ENCODE results near the gene MMRN2.
A peak's percentile ranks its signal among the peaks of the same experiment; 100 is the strongest.
"Not testable (repeated sequence)": the region's sequence is repeated elsewhere in the genome, so short reads cannot be mapped to it uniquely, and the experiment has no call there.

The MMRN2 gene

DNA sequence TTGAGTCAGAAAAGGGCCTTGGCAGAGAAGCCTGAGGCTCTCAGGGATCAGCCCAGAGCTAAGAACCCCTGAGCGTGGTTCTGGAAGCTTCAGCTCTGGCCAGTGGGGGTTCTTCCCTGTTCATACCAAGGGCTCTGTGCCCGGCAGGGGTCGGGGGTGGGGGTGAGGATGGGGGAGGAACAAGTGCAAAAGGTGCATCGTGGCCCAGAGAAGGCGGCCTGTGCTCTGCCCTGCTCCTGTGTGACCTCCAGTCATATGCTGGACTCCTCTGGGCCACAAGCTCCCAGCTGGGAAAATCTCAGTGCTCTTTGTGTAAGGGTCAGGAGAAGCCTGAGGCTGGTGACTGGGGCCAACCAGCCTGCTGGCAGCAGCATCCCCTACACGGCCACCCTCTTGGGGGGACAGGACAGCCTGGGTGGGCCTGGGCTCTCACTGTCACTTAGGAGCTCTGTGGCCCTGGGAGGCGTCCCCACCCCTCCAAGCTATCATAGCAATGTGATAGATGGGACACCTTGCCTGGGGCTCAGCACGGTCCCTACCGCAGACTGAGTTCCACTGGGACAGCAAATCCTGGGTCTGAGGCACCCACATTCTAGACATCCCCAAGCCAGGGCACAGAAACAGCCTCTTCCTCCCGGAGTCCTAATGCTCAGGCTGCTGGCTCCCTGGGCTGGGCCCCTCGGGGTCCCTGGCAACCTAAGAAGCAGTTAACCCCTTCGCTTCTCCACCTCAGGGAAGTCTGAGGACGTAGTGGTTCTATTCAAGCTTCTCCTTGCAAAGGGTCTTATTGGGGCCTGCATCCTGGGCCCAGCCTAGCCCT lies 2.5 kb downstream of the MMRN2 start:
- ChIA-PET CTCF (interaction anchor here (1.0 to 1.6 kb wide), 3 partner anchors 9 to 15 kb away, joined by 3 to 10 read pairs (median 5); no protein-coding TSS in a partner anchor), POLR2A (interaction anchor here (0.7 to 1.2 kb wide), 2 partner anchors 33 to 78 kb away, joined by 3 read pairs; no protein-coding TSS in a partner anchor)
- TF ChIP-seq TARDBP (IDR thresholded peaks at IDR 0.05) (no peak), SUZ12 (IDR thresholded peaks at IDR 0.05) (no peak), NFRKB (IDR thresholded peaks at IDR 0.05) (no peak), HDGF (IDR thresholded peaks at IDR 0.05; ENCODE audit: borderline replicate concordance) (no peak), L3MBTL2 (conservative IDR thresholded peaks at IDR 0.05) (no peak), LEF1 (IDR thresholded peaks at IDR 0.05; ENCODE audit: borderline replicate concordance) (no peak), FOXM1 (IDR thresholded peaks at IDR 0.05; ENCODE audit: borderline replicate concordance) (no peak), SP1 (IDR thresholded peaks at IDR 0.05) (no peak), ARNT (IDR thresholded peaks at IDR 0.05) (no peak), ZNF384 (IDR thresholded peaks at IDR 0.05) (no peak), FOXA1 (IDR thresholded peaks at IDR 0.05) (no peak), FOXK2 (IDR thresholded peaks at IDR 0.05) (no peak), ELF4 (IDR thresholded peaks at IDR 0.05) (no peak)
- TF ChIP-seq, protein P1, sequence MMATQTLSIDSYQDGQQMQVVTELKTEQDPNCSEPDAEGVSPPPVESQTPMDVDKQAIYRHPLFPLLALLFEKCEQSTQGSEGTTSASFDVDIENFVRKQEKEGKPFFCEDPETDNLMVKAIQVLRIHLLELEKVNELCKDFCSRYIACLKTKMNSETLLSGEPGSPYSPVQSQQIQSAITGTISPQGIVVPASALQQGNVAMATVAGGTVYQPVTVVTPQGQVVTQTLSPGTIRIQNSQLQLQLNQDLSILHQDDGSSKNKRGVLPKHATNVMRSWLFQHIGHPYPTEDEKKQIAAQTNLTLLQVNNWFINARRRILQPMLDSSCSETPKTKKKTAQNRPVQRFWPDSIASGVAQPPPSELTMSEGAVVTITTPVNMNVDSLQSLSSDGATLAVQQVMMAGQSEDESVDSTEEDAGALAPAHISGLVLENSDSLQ (IDR thresholded peaks at IDR 0.05), result no peak
- DNase-seq (ENCODE audit: extremely low spot score), result no peak

DNA sequence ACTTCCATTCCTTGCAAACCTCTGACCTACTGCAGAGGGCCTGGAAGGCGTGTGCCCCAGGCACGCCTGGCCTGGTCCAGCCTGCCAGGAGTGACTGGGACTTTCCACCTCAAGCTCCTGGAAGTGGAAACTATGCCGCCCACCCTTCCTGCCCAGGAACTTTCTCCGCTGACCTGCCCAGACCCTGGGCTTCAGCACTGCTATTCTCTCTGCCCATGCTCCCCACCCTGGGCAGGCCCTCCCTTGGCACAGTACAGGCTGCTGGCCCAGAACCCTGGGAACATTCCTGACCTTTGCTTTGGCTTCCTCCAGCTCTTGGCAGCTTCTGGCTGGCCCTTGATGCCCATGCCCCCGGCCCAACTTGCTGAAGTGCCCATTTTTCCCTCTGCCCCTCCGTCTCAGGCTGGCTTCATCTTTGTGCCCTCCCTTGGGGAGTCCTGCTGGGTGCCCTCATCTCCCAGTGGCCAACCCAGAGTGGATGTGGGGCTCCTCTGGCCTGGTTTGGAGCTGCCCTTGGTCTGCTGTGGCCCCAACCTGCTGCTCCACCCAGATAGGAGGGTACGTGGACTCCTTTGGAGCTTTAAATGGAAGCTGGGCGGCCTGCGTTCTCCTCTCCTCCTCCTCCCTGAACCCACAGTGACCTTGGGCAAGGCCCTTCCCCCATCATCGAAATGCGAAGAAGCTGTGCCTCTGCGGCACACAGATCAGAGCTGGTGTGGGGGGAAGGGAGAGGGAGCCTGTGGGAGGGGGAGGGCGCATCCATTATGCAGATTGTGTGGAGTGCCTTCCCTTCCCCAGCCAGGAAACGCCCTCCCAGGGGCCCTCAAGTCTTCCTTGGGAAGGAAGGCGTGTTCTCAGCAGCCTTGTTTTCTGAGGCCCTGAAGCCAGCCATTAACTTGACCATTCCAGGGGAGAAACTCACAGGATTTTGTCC lies 3.4 kb downstream of the MMRN2 start:
- ChIA-PET POLR2A (interaction anchor here (0.7 to 1.2 kb wide), 2 partner anchors 34 to 77 kb away, joined by 3 read pairs; no protein-coding TSS in a partner anchor), CTCF (interaction anchor here (1.0 to 1.6 kb wide), 2 partner anchors 9 to 15 kb away, joined by 5 to 10 read pairs; no protein-coding TSS in a partner anchor)
- DNase-seq (ENCODE audit: extremely low spot score), result peak; percentile 46
- TF ChIP-seq SP1 (IDR thresholded peaks at IDR 0.05) (no peak), L3MBTL2 (conservative IDR thresholded peaks at IDR 0.05) (no peak), ARNT (IDR thresholded peaks at IDR 0.05) (no peak), BHLHE40 (IDR thresholded peaks at IDR 0.05; ENCODE audit: borderline replicate concordance) (no peak)

DNA sequence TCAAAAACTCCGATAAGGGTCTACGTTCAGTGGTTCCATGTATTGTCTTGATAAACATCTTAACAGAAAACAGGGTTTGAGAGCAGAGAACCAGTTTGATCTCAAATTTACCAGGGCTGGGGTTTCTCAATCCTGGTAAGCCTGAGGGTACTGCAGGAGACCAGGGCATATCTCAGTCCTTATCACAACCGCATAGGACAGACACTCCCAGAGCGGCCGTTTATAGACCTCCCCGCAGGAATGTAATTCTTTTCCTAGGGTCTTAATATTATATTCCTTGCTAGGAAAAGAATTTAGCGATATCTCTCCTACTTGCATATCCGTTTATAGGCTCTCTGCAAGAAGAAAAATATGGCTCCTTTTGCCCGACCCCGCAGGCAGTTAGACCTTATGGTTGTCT lies 4.7 kb downstream of the MMRN2 start:
- CTCF ChIA-PET; POLR2A ChIA-PET; DNase-seq (ENCODE audit: extremely low spot score): not testable (repeated sequence)

DNA sequence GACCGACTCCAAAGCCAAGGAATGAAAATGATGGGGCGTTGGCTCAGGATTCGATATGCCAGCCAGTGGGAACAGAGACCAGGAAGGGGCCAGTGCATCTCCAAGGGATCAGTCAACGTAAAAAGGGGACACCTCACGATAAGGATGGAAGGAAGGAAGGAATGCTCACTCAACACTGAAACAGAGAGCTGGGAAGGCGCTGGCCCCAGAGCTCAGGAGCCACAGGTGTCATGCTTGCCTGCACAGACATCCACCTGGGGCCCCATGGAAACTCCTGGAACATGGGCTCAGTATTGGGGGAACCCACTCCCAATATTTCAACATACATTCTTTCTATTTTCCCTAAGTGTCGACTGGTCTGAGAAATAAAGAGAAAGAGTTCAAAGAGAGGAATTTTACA lies 5.3 kb downstream of the MMRN2 start:
- no peak for TF ChIP-seq TARDBP (IDR thresholded peaks at IDR 0.05)
- TF ChIP-seq ELF4 (IDR thresholded peaks at IDR 0.05), result no peak
- no peak for TF ChIP-seq L3MBTL2 (conservative IDR thresholded peaks at IDR 0.05)
- TF ChIP-seq NFRKB (IDR thresholded peaks at IDR 0.05), result no peak
- TF ChIP-seq SUZ12 (IDR thresholded peaks at IDR 0.05), result no peak
- TF ChIP-seq FOXM1 (IDR thresholded peaks at IDR 0.05; ENCODE audit: borderline replicate concordance), result no peak
- TF ChIP-seq, protein P1 (IDR thresholded peaks at IDR 0.05), result no peak
- no peak for TF ChIP-seq LEF1 (IDR thresholded peaks at IDR 0.05; ENCODE audit: borderline replicate concordance)
- TF ChIP-seq CTBP1 (IDR thresholded peaks at IDR 0.05; ENCODE audit: borderline replicate concordance), result no peak
- TF ChIP-seq ARNT (IDR thresholded peaks at IDR 0.05), result no peak
- no peak for TF ChIP-seq SP1 (IDR thresholded peaks at IDR 0.05)
- TF ChIP-seq FOXK2 (IDR thresholded peaks at IDR 0.05), result no peak
- POLR2A ChIA-PET, result no interaction called here

DNA sequence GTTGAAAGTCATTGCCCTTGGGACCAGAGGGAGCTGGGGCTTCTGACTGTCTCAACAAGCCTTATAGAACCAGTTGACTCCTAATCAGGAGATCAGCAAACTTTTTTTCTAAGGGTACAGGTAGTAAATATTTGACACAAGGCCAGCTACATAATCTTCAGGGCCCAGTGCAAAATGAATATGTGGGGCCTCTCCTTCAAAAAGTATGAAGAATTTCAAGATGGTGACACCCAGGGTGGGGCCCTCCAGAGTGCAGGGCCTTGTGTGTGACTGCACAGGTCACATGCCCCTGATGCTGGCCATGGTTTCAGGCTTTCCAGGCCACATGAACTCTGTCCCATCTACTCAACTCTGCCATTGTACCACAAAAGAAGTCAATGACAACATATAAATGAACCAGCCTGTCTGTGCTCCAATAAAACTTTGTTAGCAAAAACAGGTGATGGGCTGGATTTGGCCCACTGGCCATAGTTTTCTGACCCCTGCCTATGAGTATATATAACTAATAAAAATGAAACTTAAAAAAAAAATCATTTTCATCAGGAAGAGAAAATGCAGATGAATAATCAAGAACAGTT lies 6.1 kb downstream of the MMRN2 start:
- DNase-seq (ENCODE audit: extremely low spot score), result no peak
- no peak for TF ChIP-seq FOXM1 (IDR thresholded peaks at IDR 0.05; ENCODE audit: borderline replicate concordance)
- TF ChIP-seq L3MBTL2 (conservative IDR thresholded peaks at IDR 0.05), result no peak
- no peak for TF ChIP-seq TARDBP (IDR thresholded peaks at IDR 0.05)
- ChIA-PET POLR2A (no interaction called here), CTCF (no interaction called here)

More for the DNA sequence above, 5.3 kb downstream of the MMRN2 start:
- CTCF ChIA-PET, result no interaction called here
- DNase-seq (ENCODE audit: extremely low spot score), result no peak

DNA sequence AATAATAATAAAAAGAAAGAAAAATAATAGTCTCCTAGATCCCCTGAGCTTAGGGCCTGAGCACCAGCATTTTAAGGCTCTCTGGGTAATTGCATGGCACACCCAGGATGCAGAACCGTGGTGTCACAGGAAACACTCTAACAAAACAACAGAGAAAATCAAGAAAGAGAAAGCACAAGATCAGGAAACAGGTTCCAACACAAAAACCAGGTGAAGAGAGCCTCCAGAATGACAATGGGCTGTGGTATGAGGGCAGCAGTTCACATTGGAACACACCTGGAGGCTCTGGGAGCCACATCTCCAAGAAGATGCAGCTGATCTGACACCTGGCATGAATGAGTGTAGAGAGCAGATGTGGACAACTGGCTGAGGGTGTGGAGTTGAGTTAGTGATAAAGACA lies 7.1 kb downstream of the MMRN2 start:
- DNase-seq (ENCODE audit: extremely low spot score), result no peak
- TF ChIP-seq CTBP1 (IDR thresholded peaks at IDR 0.05; ENCODE audit: borderline replicate concordance), result no peak
- TF ChIP-seq, protein P1 (IDR thresholded peaks at IDR 0.05), result no peak
- no peak for TF ChIP-seq BHLHE40 (IDR thresholded peaks at IDR 0.05; ENCODE audit: borderline replicate concordance)
- no peak for TF ChIP-seq HDGF (IDR thresholded peaks at IDR 0.05; ENCODE audit: borderline replicate concordance)
- TF ChIP-seq L3MBTL2 (conservative IDR thresholded peaks at IDR 0.05), result no peak
- TF ChIP-seq FOXK2 (IDR thresholded peaks at IDR 0.05), result no peak
- no peak for TF ChIP-seq FOXM1 (IDR thresholded peaks at IDR 0.05; ENCODE audit: borderline replicate concordance)
- TF ChIP-seq SUZ12 (IDR thresholded peaks at IDR 0.05), result no peak
- no peak for TF ChIP-seq SP1 (IDR thresholded peaks at IDR 0.05)
- no peak for TF ChIP-seq ZNF384 (IDR thresholded peaks at IDR 0.05)
- no peak for TF ChIP-seq ARNT (IDR thresholded peaks at IDR 0.05)
- TF ChIP-seq NFRKB (IDR thresholded peaks at IDR 0.05), result no peak
- no peak for TF ChIP-seq TARDBP (IDR thresholded peaks at IDR 0.05)
- ChIA-PET POLR2A (no interaction called here), CTCF (interaction anchor here (0.6 kb wide), 1 partner anchor 50 kb away, joined by 3 read pairs; no protein-coding TSS in a partner anchor)

DNA sequence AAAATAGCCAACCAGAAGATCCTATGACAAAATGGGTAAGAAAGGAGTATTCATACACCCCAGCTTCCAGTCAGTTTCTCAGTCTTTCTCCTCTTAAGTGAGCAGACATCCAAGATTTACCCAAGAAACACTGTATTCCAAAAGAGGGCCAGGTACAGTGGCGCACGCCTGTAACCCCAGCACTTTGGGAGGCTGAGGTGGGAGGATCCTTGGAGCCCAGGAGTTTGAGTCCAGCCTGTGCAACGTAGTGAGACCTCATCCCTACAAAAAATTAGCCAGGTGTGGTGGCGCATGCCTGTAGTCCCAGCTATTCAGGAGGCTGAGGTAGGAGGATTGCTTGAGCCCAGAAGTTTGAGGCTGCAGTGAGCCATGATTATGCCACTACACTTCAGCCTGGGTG lies 9.6 kb downstream of the MMRN2 start:
- POLR2A ChIA-PET; DNase-seq (ENCODE audit: extremely low spot score): not testable (repeated sequence)
- CTCF ChIA-PET, result interaction anchor here (0.9 to 1.3 kb wide), 2 partner anchors 8 to 9 kb away, joined by 3 read pairs; no protein-coding TSS in a partner anchor
